ENCODE data around the gene MUL1. TPM values are rescaled to one million over a fixed set of nuclear protein-coding genes. Genes with fewer than 3 reads are reported as not detected.

Gene MUL1
- total RNA-seq, 4 donors from 2014 or later = 5.8 to 42.9 (median 28.7) TPM

DNA sequence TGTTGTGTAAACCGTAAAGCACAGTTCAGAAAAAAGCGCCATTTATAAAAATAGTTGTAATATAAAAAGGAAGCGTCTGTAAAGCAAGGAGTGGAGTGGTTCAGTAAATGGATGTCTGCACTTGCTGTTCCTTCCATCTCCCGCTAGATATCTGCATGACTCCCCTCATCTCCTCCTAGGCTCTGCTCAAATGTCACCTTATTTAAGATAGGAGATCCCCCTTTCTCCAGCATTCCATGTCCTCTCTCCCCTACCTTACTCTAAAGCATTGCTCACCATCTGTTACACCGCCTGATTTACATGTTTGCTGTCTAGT lies 745 bp downstream of the MUL1 start:
- no peak for DNase-seq
- H3K27ac ChIP-seq = peak overlapping the region; percentile 81 to 86 (median 84)
- no peaks in the 10 kb centered on the region for H3K9me3 ChIP-seq
- peaks cover 0 to 27% (median 4%) of the 10 kb centered on the region in 4 donors for H3K4me1 ChIP-seq
- peak overlapping the region; percentile 77 to 97 (median 88) for H3K4me3 ChIP-seq
- H3K36me3 ChIP-seq = peaks cover 0 to 27% (median 0%) of the 10 kb centered on the region in 3 donors
- no peaks in the 10 kb centered on the region for H3K27me3 ChIP-seq
- TF ChIP-seq, protein P1, sequence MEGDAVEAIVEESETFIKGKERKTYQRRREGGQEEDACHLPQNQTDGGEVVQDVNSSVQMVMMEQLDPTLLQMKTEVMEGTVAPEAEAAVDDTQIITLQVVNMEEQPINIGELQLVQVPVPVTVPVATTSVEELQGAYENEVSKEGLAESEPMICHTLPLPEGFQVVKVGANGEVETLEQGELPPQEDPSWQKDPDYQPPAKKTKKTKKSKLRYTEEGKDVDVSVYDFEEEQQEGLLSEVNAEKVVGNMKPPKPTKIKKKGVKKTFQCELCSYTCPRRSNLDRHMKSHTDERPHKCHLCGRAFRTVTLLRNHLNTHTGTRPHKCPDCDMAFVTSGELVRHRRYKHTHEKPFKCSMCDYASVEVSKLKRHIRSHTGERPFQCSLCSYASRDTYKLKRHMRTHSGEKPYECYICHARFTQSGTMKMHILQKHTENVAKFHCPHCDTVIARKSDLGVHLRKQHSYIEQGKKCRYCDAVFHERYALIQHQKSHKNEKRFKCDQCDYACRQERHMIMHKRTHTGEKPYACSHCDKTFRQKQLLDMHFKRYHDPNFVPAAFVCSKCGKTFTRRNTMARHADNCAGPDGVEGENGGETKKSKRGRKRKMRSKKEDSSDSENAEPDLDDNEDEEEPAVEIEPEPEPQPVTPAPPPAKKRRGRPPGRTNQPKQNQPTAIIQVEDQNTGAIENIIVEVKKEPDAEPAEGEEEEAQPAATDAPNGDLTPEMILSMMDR (IDR thresholded peaks at IDR 0.05) = no peak
- TF ChIP-seq POLR2A (IDR thresholded peaks at IDR 0.05) = no peak

DNA sequence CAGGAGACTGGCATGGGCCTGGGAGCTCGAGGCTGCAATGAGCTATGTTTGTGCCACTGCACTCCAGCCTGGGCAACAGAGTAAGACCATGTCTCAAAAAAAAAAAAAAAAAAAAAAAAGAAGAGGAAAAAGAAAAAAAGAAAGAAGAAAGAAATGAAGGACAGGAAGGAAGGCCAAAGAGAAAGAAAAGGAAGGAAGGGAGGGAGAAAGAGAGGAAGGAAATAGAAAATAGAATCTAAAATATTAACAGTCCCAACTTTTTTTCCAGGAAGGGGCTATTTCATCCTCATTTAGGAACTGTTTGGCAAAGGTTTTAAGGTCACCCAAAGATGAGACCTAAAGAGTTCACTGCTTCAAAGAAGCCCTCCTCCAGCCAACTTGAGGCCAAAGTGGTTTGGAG lies 2.5 kb downstream of the MUL1 start:
- peaks cover 0 to 27% (median 4%) of the 10 kb centered on the region in 4 donors for H3K4me1 ChIP-seq
- no peaks in the 10 kb centered on the region for H3K27me3 ChIP-seq
- H3K27ac ChIP-seq = no peak overlapping the region
- H3K4me3 ChIP-seq = no peak overlapping the region
- no peak for DNase-seq
- H3K36me3 ChIP-seq = peaks cover 0 to 44% (median 2%) of the 10 kb centered on the region in 3 donors
- TF ChIP-seq, protein P1 (IDR thresholded peaks at IDR 0.05) = no peak
- no peak for TF ChIP-seq POLR2A (IDR thresholded peaks at IDR 0.05)
- H3K9me3 ChIP-seq = no peaks in the 10 kb centered on the region

DNA sequence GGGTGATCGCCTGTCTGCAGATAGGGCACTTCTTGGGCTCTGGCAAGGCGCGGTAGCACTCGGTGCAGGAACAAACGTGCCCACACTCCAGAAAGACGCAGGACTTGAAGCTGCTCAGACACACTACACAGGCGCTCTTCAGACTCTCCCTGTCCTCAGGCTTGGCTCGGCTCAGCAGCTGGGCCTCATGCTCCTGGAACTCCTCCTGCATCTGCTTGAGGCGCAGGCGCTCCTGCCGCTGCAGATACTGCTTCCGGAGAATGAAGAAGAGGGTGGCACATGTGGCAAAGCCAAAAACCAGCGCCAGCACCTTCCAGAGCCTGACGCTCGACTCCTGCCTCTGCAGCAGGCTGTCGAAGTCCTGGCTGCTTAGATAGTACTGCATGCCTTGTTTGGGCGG lies 7.2 kb downstream of the MUL1 start:
- DNase-seq = no peak
- Histone ChIP-seq H3K27ac (no peak overlapping the region), H3K4me3 (no peak overlapping the region), H3K27me3 (no peaks in the 10 kb centered on the region), H3K4me1 (peaks cover 0 to 10% (median 0%) of the 10 kb centered on the region in 4 donors), H3K36me3 (peaks cover 0 to 70% (median 2%) of the 10 kb centered on the region in 3 donors), H3K9me3 (no peaks in the 10 kb centered on the region)
- TF ChIP-seq POLR2A (IDR thresholded peaks at IDR 0.05) = no peak
- TF ChIP-seq, protein P1 (IDR thresholded peaks at IDR 0.05) = no peak

DNA sequence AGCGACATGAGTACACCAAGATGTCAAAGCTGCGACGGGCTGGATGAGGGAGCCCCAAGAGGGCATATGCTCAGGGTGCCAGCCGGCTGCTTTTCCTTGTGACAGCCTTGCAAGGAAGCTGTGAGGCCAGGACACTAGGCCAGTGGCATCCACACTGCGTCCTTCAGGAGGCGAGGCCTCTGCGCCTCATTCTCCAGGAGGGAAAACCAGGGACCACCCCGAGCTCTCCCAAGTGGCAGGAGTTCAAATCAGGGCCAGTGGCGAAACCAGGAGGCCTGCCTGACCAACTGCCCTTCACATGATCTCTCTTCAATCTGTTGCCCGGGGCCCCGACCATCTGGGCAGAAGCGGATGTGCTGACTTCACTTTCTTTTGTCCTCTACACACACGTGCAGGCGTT lies 8.2 kb downstream of the MUL1 start:
- Histone ChIP-seq H3K36me3 (peaks cover 0 to 65% (median 2%) of the 10 kb centered on the region in 3 donors), H3K9me3 (no peaks in the 10 kb centered on the region), H3K27me3 (no peaks in the 10 kb centered on the region), H3K4me3 (no peak overlapping the region), H3K4me1 (peaks cover 0 to 3% (median 0%) of the 10 kb centered on the region in 4 donors), H3K27ac (no peak overlapping the region)
- DNase-seq = no peak
- no peak for TF ChIP-seq POLR2A (IDR thresholded peaks at IDR 0.05)
- TF ChIP-seq, protein P1 (IDR thresholded peaks at IDR 0.05) = no peak

DNA sequence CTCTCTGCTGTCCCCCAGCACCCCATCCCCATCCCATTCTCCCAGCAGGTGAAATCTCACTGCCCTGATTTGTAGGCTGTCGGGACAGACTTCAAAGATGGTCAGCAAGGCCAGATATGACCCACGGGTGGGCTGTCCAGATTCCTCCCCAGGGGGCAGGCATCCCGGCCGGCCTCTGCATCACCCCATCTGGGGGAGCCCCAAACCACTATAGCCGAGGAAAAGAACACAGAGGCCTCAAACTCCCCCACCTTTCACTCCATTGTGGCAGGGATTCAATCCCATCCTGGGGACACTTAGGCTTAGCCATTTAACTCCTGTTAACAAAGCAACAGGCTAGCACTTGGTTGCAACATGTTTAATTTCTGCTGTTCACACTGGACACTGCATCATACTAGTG lies 8.8 kb downstream of the MUL1 start:
- no peak for TF ChIP-seq POLR2A (IDR thresholded peaks at IDR 0.05)
- Histone ChIP-seq H3K36me3 (peaks cover 0 to 60% (median 2%) of the 10 kb centered on the region in 3 donors), H3K4me1 (peaks cover 0 to 4% (median 2%) of the 10 kb centered on the region in 4 donors), H3K27me3 (no peaks in the 10 kb centered on the region), H3K27ac (no peak overlapping the region), H3K4me3 (no peak overlapping the region), H3K9me3 (no peaks in the 10 kb centered on the region)
- no peak for DNase-seq

DNA sequence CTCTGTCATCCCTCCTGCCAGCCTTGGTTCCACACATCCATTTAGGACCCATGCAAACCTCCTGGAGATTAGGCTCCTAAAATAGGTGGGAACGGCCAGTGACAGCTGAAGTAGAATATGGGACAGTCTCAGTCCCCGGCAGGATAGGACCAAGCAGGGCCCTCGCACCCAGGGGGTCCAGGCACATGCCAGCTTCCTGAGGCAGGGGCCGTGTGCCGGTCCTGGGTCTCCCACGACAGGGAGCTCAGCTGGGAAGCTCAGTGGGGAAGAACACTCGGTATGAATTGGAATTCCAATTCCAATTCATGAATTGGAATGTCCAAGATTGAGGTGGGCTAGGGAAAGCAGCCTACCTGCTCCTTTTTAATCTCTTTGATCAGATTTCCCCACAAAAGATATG lies 9.8 kb downstream of the MUL1 start:
- H3K4me3 ChIP-seq = no peak overlapping the region
- H3K27me3 ChIP-seq = no peaks in the 10 kb centered on the region
- no peak overlapping the region for H3K27ac ChIP-seq
- H3K4me1 ChIP-seq = peaks cover 0 to 8% (median 5%) of the 10 kb centered on the region in 4 donors
- DNase-seq = no peak
- H3K9me3 ChIP-seq = no peaks in the 10 kb centered on the region
- H3K36me3 ChIP-seq = peaks cover 0 to 51% (median 2%) of the 10 kb centered on the region in 3 donors
- TF ChIP-seq POLR2A (IDR thresholded peaks at IDR 0.05) = no peak
- TF ChIP-seq, protein P1 (IDR thresholded peaks at IDR 0.05) = no peak
